Glomerular visceral epithelial cell (primary cell): Measurements from ENCODE around the gene RAD21L1.
"Not testable (repeated sequence)": the region's sequence is repeated elsewhere in the genome, so short reads cannot be mapped to it uniquely, and the experiment has no call there.

Experiments
- DNase-seq: peaks from one replicate; pipeline ENCODE4 v3.0.0-alpha.2; 2016; ENCODE audit errors: extremely low spot score

The RAD21L1 gene

DNA sequence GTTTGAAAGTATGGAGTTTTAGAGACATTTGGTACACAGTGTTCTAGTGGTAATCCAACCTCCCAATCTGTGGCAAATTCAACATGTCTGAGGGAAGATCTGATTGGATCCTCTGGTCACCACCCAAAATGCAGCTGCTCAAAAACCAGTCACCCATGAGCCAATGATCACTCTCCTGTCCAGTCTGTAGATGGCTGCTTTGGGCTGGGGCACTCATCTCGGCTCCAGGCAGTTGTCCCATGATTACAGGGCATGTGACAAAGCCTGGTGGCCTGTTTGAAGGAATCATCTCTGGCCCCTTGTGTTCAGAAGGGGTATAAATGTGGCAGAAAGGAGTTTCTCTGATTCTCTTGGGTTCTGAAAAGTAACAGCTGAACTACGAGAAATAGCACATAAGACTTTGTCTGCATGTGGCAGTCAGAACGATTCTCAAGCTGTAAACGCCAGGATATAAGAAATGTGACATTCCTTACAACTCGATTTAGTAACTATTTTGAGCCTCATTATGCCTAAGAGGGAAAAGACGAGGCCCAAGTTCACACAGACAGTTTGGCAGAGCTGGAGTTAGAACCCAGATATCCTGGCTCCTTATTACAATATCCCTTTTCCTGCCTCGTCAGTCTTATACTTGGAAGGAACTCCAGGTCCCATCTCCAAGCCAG is 26.5 kb upstream of the RAD21L1 start:
- no peak for DNase-seq

DNA sequence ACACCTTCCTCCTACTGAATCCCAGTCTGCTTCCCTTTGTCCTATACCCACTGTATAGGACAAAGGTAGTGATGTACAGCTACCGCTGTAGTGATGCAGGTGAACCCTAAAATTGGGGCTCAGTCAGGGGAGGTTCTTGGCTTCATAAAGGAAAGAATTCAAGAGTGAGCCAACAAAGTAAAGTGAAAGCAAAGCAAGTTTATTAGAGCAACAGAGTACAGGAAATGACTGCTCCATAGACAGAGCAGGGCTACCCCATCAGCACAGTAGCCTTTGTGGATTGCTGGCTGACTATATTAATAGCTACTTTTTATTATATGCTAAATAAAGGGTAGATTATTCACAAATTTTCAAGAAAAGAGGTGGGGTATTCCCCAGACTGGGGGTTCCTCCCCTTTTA is 25.9 kb upstream of the RAD21L1 start:
- no peak for DNase-seq

DNA sequence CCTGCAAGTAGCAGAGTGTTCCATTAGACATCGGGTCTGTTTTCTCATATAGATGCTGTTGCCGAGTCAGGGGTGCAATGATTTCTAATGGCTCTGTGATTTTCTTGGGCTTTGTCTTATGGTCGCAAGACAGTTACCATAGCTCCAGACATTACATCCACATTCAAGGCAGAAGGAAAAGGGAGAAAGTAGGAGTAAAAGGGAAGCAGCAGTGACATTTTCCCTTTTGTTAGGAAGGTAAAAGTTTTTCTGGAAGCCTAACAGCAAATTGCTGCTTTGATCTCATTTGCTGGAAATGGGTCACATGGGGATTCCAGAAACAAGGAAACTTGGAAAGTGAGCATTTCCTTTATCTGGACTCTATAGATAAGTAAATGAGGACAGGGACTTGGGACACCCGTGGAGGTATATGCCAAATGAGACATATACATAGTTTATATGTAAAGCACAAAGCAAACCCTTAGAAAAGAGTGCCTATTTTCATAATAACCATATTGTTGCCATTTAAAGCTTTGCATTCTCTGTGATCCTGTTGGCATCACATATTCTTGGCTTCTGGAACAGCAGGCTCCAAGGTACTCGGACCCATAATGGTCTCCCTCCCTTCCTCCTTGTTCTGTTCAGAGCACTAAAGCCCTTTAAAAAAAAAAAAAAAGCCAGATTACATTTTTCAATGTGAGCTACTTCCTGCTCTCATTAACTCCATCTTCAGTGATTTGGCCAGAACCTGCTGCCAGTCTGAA is 22.9 kb upstream of the RAD21L1 start, which contains the start of gene C20orf202:
Gene C20orf202 (plus strand): TSS at position 693 of the 743 bp plus-strand sequence. CDS start 132 bp downstream, outside the sequence.
- no peak for DNase-seq

DNA sequence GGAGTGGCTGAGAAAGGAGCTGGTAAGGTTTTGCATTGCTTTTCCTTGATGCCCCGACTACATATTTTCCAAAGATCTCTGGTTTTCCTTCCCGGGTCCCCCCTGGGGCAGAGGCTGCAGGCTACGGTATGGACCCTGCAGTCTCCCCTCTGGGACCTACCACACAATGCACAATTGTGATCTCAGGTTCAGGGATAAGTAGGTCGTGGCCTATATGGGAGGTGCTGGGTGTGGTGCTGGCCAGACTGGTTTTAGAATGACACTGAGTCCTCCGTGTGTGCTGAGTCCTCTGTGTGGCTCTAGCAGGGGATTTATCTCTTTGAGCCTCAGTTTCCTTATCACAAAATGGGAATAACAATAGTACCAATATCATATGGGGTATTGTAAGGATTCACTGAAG is 22.2 kb upstream of the RAD21L1 start:
- DNase-seq = no peak

DNA sequence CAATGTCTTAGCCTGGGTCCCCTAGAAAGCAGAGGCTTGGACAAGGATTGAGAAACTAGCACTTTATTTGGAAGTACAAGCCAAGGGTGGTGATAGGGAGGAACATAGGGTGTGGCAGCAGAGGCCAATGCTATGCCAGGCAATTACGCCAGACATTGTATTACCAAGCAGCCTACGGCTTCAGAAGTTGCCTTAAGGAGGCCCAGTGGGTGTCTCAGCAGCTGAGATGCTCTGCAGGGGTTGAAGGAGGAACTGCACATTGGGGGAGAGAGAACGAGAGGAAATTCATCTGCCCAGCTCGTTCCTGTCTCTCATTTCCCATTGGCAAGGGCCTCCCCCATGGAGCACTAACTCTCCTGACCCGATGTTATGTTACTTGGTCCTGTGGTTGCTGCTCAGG is 21.7 kb upstream of the RAD21L1 start:
- DNase-seq = no peak

DNA sequence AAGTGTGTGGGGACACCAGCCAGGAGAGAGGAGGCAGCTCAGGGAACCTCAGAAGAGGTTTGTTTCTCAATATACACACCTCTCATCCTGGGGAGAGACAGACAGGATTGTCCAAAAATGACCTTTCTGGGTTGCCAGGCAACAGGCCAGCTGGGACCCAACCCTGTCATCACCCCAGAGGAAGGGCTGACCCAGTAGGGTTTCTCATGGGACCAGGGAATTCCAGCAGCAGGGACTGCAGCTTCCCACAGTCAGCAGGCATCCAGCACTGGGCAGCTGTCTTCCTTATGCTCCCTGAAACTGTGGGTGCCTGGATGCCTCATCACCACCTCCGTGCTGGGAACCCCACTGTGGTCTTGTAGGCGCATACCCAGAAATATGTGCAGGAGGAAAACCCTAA is 21.3 kb upstream of the RAD21L1 start:
- DNase-seq = no peak

DNA sequence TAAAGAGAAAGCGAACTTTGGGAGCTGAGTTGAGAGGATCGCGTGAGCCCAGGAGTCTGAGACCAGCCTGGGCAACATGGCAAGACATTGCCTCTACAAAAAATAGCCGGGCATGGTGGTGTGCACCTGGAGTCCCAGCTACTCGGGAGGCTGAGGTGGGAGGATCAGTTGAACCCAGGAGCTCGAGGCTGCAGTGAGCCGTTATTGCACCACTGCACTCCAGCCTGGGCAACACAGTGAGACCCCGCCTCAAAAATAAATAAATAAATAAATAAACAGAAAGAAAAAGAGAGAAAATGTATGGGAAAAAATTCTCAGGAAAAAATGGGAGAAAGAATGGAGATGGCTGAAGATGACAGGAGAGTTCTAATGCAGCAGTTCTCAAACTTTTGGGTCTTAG is 20.0 kb upstream of the RAD21L1 start:
- DNase-seq = no peak

DNA sequence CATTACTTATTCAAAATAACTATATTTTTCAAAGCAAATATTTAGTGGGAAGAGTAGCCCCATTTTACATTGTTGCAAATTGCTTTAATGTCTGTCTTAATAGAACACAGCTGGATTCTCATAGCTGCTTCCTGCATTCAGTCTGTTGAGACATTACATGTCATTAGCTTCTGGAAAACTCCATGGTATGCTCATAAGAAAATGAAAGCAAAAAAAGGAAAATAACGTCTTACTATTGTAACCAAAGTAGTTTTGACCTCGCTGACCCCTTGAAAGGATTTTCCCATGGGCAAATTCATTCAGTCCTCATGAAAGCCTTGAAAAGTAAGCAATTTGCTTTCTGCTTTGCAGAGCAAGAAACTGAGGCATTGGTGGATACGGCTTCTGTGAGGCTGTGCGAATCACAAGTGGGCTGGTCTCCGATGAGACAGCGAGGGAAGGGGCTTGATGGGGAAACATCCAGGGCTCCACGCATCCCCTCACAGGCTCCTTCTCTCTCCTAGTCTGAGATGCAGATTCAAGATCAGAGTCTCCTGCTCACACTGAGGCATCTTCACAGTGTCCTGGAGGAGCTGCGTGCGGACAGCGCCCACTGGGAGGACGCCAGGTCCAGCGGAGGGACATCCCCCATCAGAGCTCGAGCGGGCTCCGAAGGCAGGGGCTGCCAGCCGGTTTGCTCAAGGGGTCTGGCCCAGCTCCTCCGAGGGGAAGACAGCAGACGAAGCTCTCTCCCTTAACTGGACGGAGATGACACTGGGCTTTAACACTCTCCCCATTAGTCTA is 19.3 kb upstream of the RAD21L1 start:
- DNase-seq = no peak

DNA sequence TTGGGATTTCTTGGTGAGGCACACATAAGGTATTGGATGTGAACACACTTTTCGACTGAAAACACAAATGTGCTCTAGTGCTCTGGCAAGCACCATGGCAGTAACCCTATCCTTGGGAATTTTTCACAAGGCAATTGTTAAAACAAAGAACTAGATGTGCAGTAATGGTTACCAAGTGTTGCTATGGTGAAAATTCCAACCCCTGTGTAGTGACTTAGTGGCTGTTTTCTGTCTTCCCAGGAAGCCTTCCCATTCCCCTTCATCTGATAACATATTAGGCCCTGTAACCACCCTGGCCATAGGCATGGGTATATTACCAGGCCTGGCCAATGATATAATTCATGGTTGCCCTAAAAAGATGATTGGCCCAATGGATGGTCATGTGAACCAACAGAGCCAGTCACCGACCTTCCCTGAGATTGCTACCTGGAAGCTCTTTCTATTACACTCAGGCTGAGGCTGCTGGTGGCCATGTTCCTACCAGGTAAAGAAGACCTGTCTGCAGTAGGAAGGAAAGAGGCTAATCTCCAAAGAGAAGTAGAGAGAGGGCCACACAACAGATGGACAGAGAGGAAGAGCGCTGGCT is 18.5 kb upstream of the RAD21L1 start:
- no peak for DNase-seq

DNA sequence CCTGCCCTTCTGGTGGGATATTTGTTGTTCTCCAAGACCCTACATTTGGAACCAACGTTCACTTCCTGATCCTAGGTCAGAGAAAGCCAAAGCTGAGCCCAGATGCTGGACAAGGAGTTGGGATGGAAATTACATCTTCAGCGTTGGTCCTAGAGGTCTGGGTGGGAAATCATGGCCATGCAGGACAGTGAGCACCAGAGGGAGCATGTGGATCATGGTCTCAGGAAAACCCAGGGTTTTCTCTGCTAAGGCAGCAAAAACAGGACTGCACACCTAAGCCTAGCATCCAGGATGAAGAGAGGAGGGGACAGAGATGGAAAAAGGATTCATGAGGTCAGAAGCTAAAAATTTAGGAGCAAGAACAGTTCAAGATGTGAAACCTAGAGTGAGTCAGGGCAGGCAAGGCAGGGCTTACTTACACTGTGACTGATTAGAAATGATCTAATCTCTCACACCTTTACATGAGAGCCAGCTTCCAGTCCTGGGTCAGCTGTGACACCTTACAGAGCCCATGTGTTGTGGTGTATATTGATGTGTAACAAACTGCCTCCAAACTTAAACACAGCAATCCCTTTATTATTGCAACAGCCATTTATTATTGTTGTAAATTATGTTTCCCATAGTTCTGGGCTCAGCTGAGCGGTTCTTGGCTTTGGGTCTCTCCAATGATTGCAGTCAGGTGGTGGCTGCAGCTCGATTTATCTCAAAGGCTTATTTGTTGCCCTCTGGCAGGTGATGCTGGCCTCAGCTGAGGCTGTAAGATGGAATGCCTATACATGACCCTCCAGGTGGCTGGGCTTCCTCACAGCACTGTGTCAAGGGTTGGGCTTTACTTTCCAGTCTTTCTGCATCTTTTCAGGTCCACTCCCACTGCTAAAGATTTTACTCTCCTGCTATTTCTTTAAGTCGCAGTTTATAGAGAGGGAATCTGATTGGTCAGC is 16.1 kb upstream of the RAD21L1 start:
- no peak for DNase-seq

DNA sequence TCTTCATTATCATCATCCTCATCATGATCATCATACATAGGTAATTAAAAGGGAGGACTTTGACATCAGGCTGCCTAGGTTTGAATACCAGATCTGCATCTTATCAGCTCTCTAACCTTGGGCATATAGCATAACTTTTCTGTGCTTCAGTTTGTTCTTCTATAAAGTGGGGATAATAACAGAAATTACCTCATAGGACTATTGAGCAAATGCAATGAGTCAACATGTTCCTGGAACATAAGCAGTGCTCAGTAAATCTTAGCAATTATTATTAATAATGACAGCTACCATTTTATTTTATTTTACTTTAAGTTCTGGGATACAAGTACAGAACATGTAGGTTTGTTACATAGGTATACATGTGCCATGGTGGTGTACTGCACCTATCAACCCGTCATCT is 15.3 kb upstream of the RAD21L1 start:
- no peak for DNase-seq

DNA sequence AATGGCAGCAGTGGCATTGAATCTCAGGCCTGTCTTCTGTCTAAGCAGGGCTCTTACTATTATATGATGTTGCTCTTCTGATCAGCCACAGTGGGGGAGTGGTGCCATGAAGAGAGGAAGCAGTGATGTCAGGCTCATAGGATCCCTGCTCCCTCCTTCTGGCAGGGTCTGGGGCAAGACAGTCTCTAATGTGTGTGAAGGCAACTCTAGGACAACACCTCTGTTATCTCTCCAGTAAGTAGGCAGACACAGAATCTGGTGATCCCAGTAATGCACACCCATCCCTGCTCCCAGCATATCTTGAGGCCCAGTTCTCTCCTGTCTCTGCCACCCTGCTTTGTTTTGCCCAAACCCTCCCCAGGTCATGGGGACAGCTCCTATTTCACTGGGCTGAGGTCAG is 13.8 kb upstream of the RAD21L1 start:
- DNase-seq = no peak

DNA sequence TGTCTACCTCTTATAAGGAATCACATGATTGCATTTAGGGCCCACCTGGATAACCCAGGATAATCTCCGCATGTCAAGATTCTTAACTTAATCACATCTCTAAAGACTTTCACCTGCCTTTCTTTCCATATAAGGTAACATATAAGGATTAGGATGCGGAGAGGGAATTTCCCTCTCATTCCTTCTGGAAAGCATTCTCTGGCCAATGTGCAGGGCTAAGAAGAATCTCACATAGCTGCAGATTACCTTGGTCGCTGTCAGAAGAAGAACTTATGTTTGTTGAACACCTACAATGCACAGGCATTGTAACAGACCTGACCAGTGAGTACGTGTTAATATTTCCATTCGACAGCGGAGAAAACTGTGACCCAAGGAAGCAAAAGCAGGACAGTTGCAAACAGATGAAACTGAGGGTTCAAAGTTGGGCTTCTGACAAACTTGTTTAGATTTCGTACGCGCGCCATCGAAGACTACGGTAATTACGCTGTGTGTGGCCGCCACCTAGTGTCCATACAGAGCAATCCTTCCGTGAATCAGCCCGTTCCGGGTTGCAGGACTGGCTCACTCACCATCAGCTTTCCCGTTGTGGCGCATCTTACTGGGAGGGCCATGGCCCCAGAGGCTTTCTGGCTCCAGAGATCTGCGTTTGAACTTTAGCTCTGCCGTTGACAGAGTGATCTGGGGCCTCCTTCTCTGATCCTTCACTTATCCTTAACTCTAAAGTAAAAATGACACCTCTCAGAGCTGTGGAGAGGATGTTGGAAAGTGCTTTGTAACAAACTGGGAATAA is 13.0 kb upstream of the RAD21L1 start:
- DNase-seq = peak; percentile 74

DNA sequence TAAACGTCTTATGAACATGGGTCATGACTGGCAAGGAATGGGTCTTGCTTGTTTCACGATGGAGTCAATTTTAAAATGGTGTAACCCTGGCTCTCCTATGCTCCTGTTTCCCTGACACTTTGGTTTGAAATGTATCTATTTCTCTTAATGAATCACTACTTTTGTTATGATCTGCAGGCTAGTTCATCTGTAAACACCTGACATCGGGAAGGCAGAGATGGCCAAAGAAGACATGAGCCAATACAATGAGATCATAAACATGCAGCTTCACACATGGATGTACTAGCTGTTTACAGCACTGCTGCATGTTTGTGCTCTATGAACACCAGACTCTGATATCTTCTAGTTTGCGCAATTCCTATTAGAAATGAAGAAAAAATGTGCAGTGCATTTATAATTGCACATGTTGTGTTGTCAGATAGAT is 11.0 kb upstream of the RAD21L1 start:
- DNase-seq = no peak

DNA sequence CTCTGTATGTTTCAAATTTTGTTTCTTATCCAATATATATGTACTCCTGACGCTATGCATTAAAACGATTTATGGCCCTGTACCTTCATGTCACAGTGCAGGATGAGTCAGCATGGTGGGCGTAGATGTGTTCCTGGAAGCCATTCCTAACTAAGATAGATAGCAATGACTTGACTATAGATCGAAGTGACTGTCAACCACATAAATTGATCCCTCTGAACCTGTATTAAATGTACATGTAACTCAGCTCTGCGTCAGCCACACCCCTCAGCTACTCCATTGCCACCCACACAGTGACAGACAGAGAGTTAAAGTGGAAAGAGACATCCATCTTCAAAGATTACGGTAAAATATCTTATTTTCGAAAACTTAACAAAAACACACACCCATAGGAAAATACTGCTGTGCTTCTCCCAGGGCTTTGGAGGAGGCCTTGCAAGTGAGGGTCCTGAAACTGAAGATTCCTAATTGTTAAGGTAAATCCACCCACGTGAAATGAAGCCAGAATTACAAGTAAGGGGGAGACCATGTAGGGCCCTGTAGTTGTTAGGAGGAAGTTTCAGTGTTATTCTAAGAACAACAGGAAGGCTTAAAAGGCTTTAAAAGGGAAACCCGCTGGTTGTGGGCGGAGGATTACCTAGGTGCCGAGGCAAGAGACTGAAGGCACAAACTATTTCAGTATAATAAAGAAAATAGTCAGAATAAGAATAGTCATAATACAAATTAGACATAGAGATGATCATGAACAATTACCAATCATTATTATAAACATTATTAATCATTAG is 10.3 kb upstream of the RAD21L1 start:
- DNase-seq = no peak

DNA sequence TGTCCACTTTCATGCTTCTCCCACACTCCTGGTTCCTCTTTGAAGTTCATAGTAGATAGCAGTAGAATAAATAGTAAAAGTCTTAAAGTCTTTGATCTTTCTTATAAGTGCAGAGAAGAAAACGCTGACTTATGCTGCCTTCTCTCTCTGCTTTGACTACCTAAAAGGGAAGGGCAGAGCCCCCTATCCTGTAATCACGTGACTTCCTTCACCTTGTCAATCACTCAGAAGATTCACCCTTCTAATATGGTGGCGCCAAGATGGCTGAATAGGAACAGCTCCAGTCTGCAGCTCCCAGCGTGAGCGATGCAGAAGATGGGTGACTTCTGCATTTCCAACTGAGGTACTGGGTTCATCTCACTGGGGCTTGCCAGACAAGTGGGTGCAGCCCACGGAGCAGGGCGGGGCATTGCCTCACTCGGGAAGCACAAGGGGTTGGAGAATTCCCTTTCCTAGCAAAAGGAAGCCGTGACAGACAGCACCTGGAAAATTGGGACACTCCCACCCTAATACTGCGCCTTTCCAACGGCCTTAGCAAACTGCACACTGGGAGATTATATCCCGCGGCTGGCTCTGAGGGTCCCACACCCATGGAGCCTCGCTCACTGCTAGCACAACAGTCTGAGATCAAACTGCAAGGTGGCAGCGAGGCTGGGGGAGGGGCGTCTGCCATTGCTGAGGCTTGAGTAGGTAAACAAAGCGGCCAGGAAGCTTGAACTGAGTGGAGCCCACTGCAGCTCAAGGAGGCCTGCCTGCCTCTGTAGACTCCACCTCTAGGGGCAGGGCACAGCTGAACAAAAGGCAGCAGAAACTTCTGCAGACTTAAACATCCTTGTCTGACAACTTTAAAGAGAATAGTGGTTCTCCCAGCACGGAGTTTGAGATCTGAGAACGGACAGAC is 9.1 kb upstream of the RAD21L1 start:
- DNase-seq = not testable (repeated sequence)

DNA sequence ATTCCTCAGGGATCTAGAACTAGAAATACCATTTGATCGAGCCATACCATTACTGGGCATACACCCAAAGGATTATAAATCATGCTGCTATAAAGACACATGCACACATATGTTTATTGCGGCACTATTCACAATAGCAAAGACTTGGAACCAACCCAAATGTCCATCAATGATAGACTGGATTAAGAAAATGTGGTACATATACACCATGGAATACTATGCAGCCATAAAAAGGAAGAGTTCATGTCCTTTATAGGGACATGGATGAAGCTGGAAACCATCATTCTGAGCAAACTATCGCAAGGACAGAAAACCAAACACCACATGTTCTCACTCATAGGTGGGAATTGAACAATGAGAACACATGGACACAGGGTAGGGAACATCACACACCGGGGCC is 3.1 kb upstream of the RAD21L1 start:
- DNase-seq = not testable (repeated sequence)

DNA sequence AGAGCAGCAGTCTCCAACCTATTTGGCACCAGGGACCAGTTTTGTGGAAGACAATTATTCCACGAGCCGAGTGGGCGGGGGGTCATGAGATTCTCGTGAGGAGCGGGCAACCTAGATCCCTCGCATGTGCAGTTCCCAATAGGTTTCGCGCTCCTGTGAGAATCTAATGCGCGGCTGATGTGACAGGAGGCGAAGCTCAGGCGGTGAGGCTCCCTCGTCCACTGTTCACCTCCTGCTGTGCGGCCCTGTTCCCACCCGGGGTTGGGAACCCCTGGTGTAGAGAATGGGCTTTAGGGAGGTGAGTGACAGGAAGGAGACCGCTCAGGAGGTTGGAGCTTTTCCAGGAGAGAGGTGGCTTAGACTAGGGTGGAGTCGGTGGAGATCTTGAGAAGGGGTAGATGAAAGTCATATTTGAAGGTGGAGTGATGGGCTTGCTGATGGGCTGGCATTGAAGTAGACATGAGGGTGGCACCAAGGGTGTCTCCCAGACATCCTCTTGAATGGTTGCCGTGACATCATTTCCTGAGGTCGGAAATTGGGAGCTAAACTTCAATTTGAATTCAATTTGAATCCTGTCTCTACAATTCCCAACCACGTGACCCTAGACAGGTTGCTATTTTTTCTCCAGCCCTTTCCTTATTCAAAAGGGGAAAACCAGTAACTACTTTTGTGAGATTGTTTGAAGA is 1.5 kb upstream of the RAD21L1 start:
- no peak for DNase-seq
